Activated CD4-positive, alpha-beta memory T cell treated with anti-CD3 and anti-CD28 coated beads, Interleukin-2, amount 10 ng/mL, durations not matched to agents 7 days and 5 days (primary cell): ENCODE data around the gene SOX6. TPM values are rescaled to one million over a fixed set of nuclear protein-coding genes. Genes with fewer than 3 reads are reported as not detected.

Source experiments
- CTCF ChIA-PET: fragments of 350-600 bp; sonication (Branson Sonifier 250); formaldehyde crosslinking; loops from one replicate; lab custom pipeline; 2021; ENCODE audit warnings: antibody characterized with exemption, inconsistent platforms; lab: Charles Lee
- POLR2A ChIA-PET: fragments of 350-600 bp; sonication (Branson Sonifier 250); formaldehyde crosslinking; loops from one replicate; lab custom pipeline; 2021; ENCODE audit warnings: antibody characterized with exemption; lab: Charles Lee
- DNase-seq: peaks from one replicate; pipeline ENCODE4 v3.0.0-alpha.2; 2020
- H3K27ac Mint-ChIP-seq: one replicate; pipeline ENCODE4 v1.8.0; 2021; ENCODE audit warnings: mild to moderate bottlenecking, mixed read lengths
- H3K27me3 Mint-ChIP-seq: one replicate; pipeline ENCODE4 v1.8.0; 2021; ENCODE audit warnings: mixed read lengths
- H3K36me3 Mint-ChIP-seq: one replicate; pipeline ENCODE4 v1.8.0; 2021; ENCODE audit warnings: low read depth, mixed read lengths
- H3K4me1 Mint-ChIP-seq: one replicate; pipeline ENCODE4 v1.8.0; 2021; ENCODE audit warnings: mixed read lengths
- H3K4me3 Mint-ChIP-seq: one replicate; pipeline ENCODE4 v1.8.0; 2021; ENCODE audit warnings: mild to moderate bottlenecking, mixed read lengths
- H3K9me3 Mint-ChIP-seq: one replicate; pipeline ENCODE4 v1.8.0; 2021; ENCODE audit warnings: mixed read lengths
- total RNA-seq, 2 experiments: library from RNA; stranded (reverse); gene quantifications; one replicate each; pipeline ENCODE4 v1.2.3, GENCODE V29; 2021

SOX6 gene
- total RNA-seq, 2 experiments from 2014 or later = not detected

GRCh38 chr11:15976433-15977045 is 379.8 kb downstream of the SOX6 start:
- CTCF ChIA-PET = no interaction called here
- no peak overlapping the region for H3K27ac Mint-ChIP-seq
- no peak for DNase-seq
- H3K9me3 Mint-ChIP-seq = no peaks in the 10 kb centered on the region
- no peaks in the 10 kb centered on the region for H3K27me3 Mint-ChIP-seq
- no peaks in the 10 kb centered on the region for H3K36me3 Mint-ChIP-seq
- H3K4me1 Mint-ChIP-seq = no peaks in the 10 kb centered on the region
- H3K4me3 Mint-ChIP-seq = no peak overlapping the region
- POLR2A ChIA-PET = no interaction called here

GRCh38 chr11:15975742-15976141 is 380.6 kb downstream of the SOX6 start:
- ChIA-PET POLR2A (no interaction called here), CTCF (no interaction called here)
- Mint-ChIP-seq H3K9me3 (no peaks in the 10 kb centered on the region), H3K4me3 (no peak overlapping the region), H3K4me1 (no peaks in the 10 kb centered on the region), H3K27me3 (no peaks in the 10 kb centered on the region), H3K36me3 (no peaks in the 10 kb centered on the region), H3K27ac (no peak overlapping the region)
- DNase-seq = no peak

- Mint-ChIP-seq H3K27ac (no peak overlapping the region), H3K4me1 (peaks cover 2% of the 10 kb centered on the region), H3K4me3 (no peak overlapping the region), H3K27me3 (no peaks in the 10 kb centered on the region), H3K36me3 (no peaks in the 10 kb centered on the region), H3K9me3 (no peaks in the 10 kb centered on the region)
- ChIA-PET CTCF (no interaction called here), POLR2A (no interaction called here)
- no peak for DNase-seq
Observed at GRCh38 chr11:15972838-15973237, 383.5 kb downstream of the SOX6 start.

- POLR2A ChIA-PET = no interaction called here
- DNase-seq = no peak
Observed at GRCh38 chr11:15971215-15971546, 385.2 kb downstream of the SOX6 start.

GRCh38 chr11:15970506-15971214 is 385.7 kb downstream of the SOX6 start:
- H3K4me1 Mint-ChIP-seq = peaks cover 2% of the 10 kb centered on the region
- H3K4me3 Mint-ChIP-seq = no peak overlapping the region
- no peaks in the 10 kb centered on the region for H3K36me3 Mint-ChIP-seq
- ChIA-PET CTCF (no interaction called here), POLR2A (no interaction called here)
- H3K27ac Mint-ChIP-seq = no peak overlapping the region
- no peak for DNase-seq
- H3K9me3 Mint-ChIP-seq = no peaks in the 10 kb centered on the region
- no peaks in the 10 kb centered on the region for H3K27me3 Mint-ChIP-seq

More at GRCh38 chr11:15971215-15971546, 385.2 kb downstream of the SOX6 start:
- Mint-ChIP-seq H3K4me3 (no peak overlapping the region), H3K4me1 (peaks cover 2% of the 10 kb centered on the region), H3K27ac (no peak overlapping the region), H3K27me3 (no peaks in the 10 kb centered on the region), H3K36me3 (no peaks in the 10 kb centered on the region), H3K9me3 (no peaks in the 10 kb centered on the region)
- CTCF ChIA-PET = no interaction called here

- no peaks in the 10 kb centered on the region for H3K27me3 Mint-ChIP-seq
- no peak overlapping the region for H3K4me3 Mint-ChIP-seq
- no peak overlapping the region for H3K27ac Mint-ChIP-seq
Observed at GRCh38 chr11:15969701-15970329, 386.5 kb downstream of the SOX6 start.

GRCh38 chr11:15969281-15969680 is 387.1 kb downstream of the SOX6 start:
- no peak overlapping the region for H3K27ac Mint-ChIP-seq
- ChIA-PET CTCF (no interaction called here), POLR2A (no interaction called here)
- DNase-seq = no peak
- H3K4me3 Mint-ChIP-seq = no peak overlapping the region
- no peaks in the 10 kb centered on the region for H3K27me3 Mint-ChIP-seq
- no peaks in the 10 kb centered on the region for H3K36me3 Mint-ChIP-seq
- no peaks in the 10 kb centered on the region for H3K9me3 Mint-ChIP-seq
- peaks cover 2% of the 10 kb centered on the region for H3K4me1 Mint-ChIP-seq

More at GRCh38 chr11:15969701-15970329, 386.5 kb downstream of the SOX6 start:
- POLR2A ChIA-PET = no interaction called here
- Mint-ChIP-seq H3K9me3 (no peaks in the 10 kb centered on the region), H3K36me3 (no peaks in the 10 kb centered on the region), H3K4me1 (peaks cover 2% of the 10 kb centered on the region)
- DNase-seq = no peak
- CTCF ChIA-PET = no interaction called here

- ChIA-PET CTCF (no interaction called here), POLR2A (no interaction called here)
- no peak overlapping the region for H3K4me3 Mint-ChIP-seq
- no peaks in the 10 kb centered on the region for H3K27me3 Mint-ChIP-seq
- H3K4me1 Mint-ChIP-seq = peaks cover 2% of the 10 kb centered on the region
- DNase-seq = no peak
- H3K9me3 Mint-ChIP-seq = no peaks in the 10 kb centered on the region
- H3K27ac Mint-ChIP-seq = no peak overlapping the region
- no peaks in the 10 kb centered on the region for H3K36me3 Mint-ChIP-seq
Observed at GRCh38 chr11:15968461-15969130, 387.8 kb downstream of the SOX6 start.

GRCh38 chr11:15967966-15968365 is 388.4 kb downstream of the SOX6 start:
- H3K27ac Mint-ChIP-seq = no peak overlapping the region
- no peaks in the 10 kb centered on the region for H3K36me3 Mint-ChIP-seq
- H3K4me1 Mint-ChIP-seq = peaks cover 2% of the 10 kb centered on the region
- ChIA-PET CTCF (no interaction called here), POLR2A (no interaction called here)
- H3K9me3 Mint-ChIP-seq = no peaks in the 10 kb centered on the region
- no peaks in the 10 kb centered on the region for H3K27me3 Mint-ChIP-seq
- no peak overlapping the region for H3K4me3 Mint-ChIP-seq
- DNase-seq = no peak

GRCh38 chr11:15967166-15967565 is 389.2 kb downstream of the SOX6 start:
- DNase-seq = no peak
- H3K27me3 Mint-ChIP-seq = no peaks in the 10 kb centered on the region
- peaks cover 2% of the 10 kb centered on the region for H3K4me1 Mint-ChIP-seq
- POLR2A ChIA-PET = no interaction called here
- CTCF ChIA-PET = no interaction called here
- H3K4me3 Mint-ChIP-seq = no peak overlapping the region
- no peak overlapping the region for H3K27ac Mint-ChIP-seq
- H3K9me3 Mint-ChIP-seq = peaks cover 4% of the 10 kb centered on the region
- H3K36me3 Mint-ChIP-seq = no peaks in the 10 kb centered on the region

- POLR2A ChIA-PET = no interaction called here
- no peak for DNase-seq
- peaks cover 2% of the 10 kb centered on the region for H3K4me1 Mint-ChIP-seq
- H3K27me3 Mint-ChIP-seq = no peaks in the 10 kb centered on the region
- no peaks in the 10 kb centered on the region for H3K36me3 Mint-ChIP-seq
- H3K4me3 Mint-ChIP-seq = no peak overlapping the region
- CTCF ChIA-PET = no interaction called here
- peaks cover 4% of the 10 kb centered on the region for H3K9me3 Mint-ChIP-seq
- no peak overlapping the region for H3K27ac Mint-ChIP-seq
Observed at GRCh38 chr11:15965562-15966250, 390.6 kb downstream of the SOX6 start.

- no peak overlapping the region for H3K4me3 Mint-ChIP-seq
- CTCF ChIA-PET = no interaction called here
- H3K36me3 Mint-ChIP-seq = no peaks in the 10 kb centered on the region
- POLR2A ChIA-PET = no interaction called here
- DNase-seq = no peak
- no peaks in the 10 kb centered on the region for H3K4me1 Mint-ChIP-seq
- no peaks in the 10 kb centered on the region for H3K27me3 Mint-ChIP-seq
- peaks cover 4% of the 10 kb centered on the region for H3K9me3 Mint-ChIP-seq
- no peak overlapping the region for H3K27ac Mint-ChIP-seq
Observed at GRCh38 chr11:15963266-15963665, 393.1 kb downstream of the SOX6 start.

- Mint-ChIP-seq H3K9me3 (peaks cover 4% of the 10 kb centered on the region), H3K36me3 (no peaks in the 10 kb centered on the region), H3K4me1 (no peaks in the 10 kb centered on the region), H3K4me3 (no peak overlapping the region), H3K27ac (no peak overlapping the region), H3K27me3 (no peaks in the 10 kb centered on the region)
- POLR2A ChIA-PET = no interaction called here
- CTCF ChIA-PET = no interaction called here
- DNase-seq = no peak
Observed at GRCh38 chr11:15958910-15959309, 397.4 kb downstream of the SOX6 start.
